Activated gamma-delta T cell treated with anti-CD3 and anti-CD28 coated beads, Interleukin-2, amount 50 U/mL, for 16 hours (primary cell): ENCODE data around the gene GPATCH1.
"Not testable (repeated sequence)": the region's sequence is repeated elsewhere in the genome, so short reads cannot be mapped to it uniquely, and the experiment has no call there.

Experiments used
- DNase-seq: peaks from one replicate; pipeline ENCODE4 v3.0.0-alpha.2; 2020; ENCODE audit warnings: low read depth

Gene GPATCH1

GRCh38 chr19:33080761-33081681 lies at the start of gene GPATCH1:
GPATCH1 (plus strand) TSS chr19:33081181; CDS start chr19:33081194, 13 bp downstream.
- peak; percentile 79 for DNase-seq

- DNase-seq = no peak
Measured at GRCh38 chr19:33032218-33032781, 48.7 kb upstream of the GPATCH1 start.

GRCh38 chr19:33035461-33035860 lies 45.5 kb upstream of the GPATCH1 start:
- no peak for DNase-seq

- not testable (repeated sequence) for DNase-seq
Measured at GRCh38 chr19:33036370-33037167, 44.4 kb upstream of the GPATCH1 start.

GRCh38 chr19:33037168-33038025 lies 43.6 kb upstream of the GPATCH1 start:
- DNase-seq = not testable (repeated sequence)

GRCh38 chr19:33039108-33039599 lies 41.8 kb upstream of the GPATCH1 start:
- no peak for DNase-seq

GRCh38 chr19:33039815-33040214 lies 41.2 kb upstream of the GPATCH1 start:
- no peak for DNase-seq

- no peak for DNase-seq
Measured at GRCh38 chr19:33040994-33041827, 39.8 kb upstream of the GPATCH1 start.

- not testable (repeated sequence) for DNase-seq
Measured at GRCh38 chr19:33041828-33042160, 39.2 kb upstream of the GPATCH1 start.

GRCh38 chr19:33047422-33047821 lies 33.6 kb upstream of the GPATCH1 start:
- DNase-seq = no peak

GRCh38 chr19:33048806-33049676 lies 31.9 kb upstream of the GPATCH1 start:
- no peak for DNase-seq

GRCh38 chr19:33050110-33050509 lies 30.9 kb upstream of the GPATCH1 start:
- DNase-seq = no peak

- no peak for DNase-seq
Measured at GRCh38 chr19:33052352-33052972, 28.5 kb upstream of the GPATCH1 start.

- DNase-seq = no peak
Measured at GRCh38 chr19:33054623-33055022, 26.4 kb upstream of the GPATCH1 start.

GRCh38 chr19:33055718-33056117 lies 25.3 kb upstream of the GPATCH1 start:
- no peak for DNase-seq

GRCh38 chr19:33060586-33060985 lies 20.4 kb upstream of the GPATCH1 start:
- no peak for DNase-seq

GRCh38 chr19:33062902-33063301 lies 18.1 kb upstream of the GPATCH1 start:
- DNase-seq = no peak

GRCh38 chr19:33063356-33063752 lies 17.6 kb upstream of the GPATCH1 start:
- no peak for DNase-seq
